Inflammatory macrophage treated with lipopolysaccharide for 4 hours (primary cell): Measurements from ENCODE around the gene SPATA31A6.
"Not testable (repeated sequence)": the region's sequence is repeated elsewhere in the genome, so short reads cannot be mapped to it uniquely, and the experiment has no call there.

ENCODE experiments used
- DNase-seq: peaks from one replicate; pipeline ENCODE4 v3.0.0-alpha.2; 2020

The SPATA31A6 gene

DNA sequence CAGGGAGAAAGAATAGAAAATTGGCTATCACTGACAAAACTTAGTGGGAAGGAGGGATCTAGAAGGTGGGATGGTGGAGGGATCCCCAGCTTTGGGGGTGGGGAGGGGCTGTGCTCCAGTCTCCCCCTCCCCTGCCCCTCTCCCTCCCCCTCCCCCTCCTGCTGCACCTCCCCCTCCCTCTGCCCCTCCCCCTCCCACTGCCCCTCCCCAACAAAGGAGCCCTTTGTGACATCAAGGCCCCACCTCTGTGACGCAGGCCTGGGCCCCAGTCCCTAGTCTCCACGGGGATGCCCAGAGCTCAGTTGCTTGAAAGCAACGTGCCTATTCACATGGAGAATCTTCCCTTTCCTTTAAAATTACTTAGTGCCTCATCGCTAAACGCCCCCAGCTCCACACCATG is at the start of gene SPATA31A6:
SPATA31A6 (plus strand) TSS at position 301 of the 400 bp plus-strand sequence; CDS start at position 330, 29 bp downstream.
- DNase-seq: not testable (repeated sequence)

DNA sequence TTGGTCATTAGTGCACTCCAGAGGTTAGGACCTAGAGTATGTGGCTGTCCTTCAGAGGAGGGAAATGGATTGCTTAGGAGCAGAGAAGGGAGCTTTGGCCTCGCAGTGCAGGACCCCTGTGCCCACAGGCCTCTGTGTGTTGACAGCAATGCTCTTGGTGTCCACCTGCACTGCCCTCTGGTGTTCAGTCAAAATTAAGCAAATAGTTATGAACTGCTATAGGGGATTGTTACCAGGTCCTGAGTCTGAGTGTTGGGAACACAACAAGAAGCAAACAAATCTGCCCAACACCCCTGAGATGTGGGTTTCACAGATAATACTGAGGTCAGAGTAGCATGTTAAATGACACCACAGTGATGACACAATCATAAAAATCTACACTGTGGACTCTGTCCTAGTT is 23.2 kb upstream of the SPATA31A6 start:
- not testable (repeated sequence) for DNase-seq

DNA sequence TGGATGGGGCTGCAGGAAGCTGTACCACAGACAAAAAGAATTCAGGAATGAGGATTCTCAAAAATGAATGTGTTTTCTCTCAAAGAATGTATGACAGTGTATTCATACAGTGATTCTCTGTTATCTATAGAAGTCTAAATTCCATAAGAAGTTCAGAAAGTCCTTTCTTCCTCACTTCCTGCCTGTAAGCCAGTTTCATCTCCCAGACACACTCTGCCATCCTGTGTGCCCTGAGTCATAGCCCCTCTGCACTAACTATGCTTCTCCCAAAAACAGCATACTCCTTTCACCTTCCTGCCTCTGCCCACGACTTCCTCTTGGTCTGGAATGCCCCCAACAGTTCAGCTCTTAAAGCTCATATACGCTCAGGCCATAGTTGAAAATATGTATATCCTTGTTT is 36.4 kb downstream of the SPATA31A6 start:
- DNase-seq: not testable (repeated sequence)

DNA sequence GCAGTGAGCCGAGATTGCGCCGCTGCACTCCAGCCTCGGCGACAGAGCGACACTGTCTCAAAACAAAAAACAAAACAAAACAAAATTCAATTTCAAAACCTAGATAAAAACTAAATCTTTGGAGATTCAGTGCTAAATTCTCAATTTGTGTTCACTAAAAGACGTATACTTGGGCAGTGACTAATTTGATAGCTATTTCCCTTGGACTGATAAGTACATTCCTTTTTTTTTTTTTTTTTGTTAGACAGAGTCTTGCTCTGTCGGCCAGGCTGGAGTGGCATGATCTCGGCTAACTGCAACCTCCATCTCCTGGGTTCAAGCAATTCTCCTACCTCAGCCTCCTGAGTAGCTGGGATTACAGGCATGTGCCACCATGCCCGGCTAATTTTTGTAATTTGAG is 39.8 kb downstream of the SPATA31A6 start:
- DNase-seq: not testable (repeated sequence)

DNA sequence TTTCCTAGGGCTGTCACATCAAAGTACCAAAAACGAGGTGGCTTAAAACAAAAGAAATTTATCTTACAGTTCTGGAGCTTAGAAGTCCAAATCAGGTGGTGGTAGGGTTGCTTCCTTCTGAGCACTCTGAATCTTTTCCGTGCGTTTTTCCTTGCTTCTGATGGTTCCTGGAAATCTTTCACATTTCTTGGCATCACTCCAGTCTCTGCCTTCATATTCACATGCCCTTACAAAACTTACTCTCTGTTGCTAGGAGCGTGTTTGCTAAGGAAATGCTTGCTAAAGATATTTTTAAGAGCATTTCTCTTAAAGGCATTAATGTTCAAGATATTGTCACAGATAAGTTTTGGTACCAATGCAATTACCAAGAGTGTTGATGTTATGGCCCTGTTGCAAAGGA is 49.6 kb downstream of the SPATA31A6 start:
- not testable (repeated sequence) for DNase-seq

DNA sequence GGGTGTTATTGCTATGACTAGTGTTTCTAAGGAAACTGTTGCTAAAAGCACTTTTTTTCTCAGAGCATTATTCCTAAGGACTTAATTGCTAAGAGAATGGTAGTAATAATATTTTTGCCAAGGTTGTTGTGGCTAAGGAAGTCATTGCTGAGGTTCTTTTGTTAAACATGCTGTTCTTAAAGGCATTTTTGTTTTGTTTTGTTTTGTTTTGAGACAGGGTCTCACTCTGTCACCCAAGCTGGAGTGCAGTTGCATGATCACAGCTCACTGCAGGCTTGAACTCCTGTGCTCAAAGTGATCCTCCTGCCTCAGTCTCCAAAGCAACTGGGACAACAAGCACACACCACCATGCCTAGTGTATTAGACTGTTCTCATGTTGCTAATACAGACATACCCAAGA is 51.2 kb downstream of the SPATA31A6 start:
- not testable (repeated sequence) for DNase-seq

DNA sequence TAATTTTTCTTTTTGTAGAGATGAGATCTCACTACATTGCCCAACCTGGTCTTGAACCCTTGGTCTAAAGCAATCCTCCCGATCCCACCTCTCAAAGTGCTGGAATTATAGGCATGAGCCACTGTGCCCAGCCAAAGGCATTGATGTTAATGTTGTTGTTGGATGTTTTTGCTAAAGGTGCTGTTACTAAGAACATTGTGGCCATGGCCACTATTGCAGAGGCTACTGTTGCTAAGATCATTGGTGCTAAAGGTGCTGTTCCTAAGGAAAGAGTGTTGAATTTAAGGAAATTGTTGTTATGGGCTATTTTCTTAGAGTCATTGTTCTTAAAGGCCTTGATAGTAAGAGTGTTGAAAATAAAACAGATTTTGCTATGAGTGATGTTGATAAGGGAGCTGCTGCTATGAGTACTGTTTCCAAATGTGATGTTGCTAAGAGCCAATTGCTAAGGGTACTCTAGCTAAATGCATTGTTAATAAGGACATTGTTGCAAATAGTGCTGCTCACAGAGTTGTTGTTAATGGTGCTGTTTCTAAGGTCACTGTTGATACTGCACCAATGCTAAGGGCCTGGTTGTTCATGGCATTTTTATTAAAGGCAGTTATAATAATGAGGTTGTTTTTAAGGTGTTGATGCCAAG is 52.0 kb downstream of the SPATA31A6 start:
- DNase-seq: not testable (repeated sequence)

DNA sequence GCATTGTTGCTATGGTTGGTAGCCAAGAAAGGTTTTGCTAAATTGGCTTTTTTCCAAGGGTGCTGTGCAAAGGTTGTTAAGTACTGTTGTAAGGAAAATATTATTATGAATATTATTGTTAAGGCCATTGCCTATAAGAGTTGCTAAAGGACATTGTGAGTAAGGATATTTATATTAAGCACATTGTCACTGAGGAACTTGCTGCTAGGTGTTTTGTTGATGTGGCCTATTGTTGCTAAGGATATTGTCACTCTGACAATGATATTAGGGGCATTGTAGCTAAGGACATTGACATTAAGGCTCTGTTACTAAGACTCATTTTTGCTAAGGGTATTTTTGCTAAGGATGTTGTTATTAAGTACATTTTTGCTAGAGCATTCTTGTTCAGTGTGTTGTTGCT is 52.6 kb downstream of the SPATA31A6 start:
- DNase-seq: not testable (repeated sequence)

DNA sequence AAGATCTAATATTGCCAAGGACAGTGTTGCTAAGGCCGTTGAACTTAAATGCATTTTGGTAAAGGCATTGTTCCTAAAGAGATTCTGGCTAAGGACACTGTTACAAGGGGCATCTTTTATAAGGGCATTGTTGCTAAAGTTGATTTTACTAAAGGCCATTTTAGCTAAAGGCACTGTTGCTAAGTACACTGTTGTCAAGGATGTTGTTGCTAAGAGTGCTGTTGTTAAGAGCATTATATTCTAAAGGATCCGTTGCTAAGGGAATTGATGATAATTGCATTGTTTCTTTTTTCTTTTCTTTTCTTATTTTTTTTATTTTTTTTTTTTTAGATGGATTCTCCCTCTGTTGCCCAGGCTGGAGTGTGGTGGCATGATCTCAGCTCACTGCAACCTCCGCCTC is 53.9 kb downstream of the SPATA31A6 start:
- not testable (repeated sequence) for DNase-seq

DNA sequence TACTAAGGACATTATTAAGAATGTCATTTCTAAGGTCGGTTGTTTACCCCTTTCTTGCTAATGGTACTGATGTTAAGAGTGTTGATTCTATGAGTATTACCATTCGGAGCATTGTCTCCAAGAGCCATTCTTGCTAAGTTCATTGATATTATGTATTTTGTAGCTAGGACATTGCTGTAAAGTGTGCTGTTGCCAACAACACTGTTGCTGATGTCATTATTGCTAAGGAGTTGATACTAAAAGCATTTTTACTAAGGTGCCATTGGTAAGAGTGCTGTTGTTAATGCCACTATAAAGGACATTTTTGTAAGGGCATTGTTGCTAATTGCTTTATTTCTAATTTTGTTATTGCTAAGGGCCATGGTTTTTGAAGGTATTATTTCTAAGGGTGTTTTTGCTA is 55.4 kb downstream of the SPATA31A6 start:
- not testable (repeated sequence) for DNase-seq
